ENCODE results near the gene ZNF578.
A peak's percentile ranks its signal among the peaks of the same experiment; 100 is the strongest.
"Not testable (repeated sequence)": the region's sequence is repeated elsewhere in the genome, so short reads cannot be mapped to it uniquely, and the experiment has no call there.

Gene ZNF578

DNA sequence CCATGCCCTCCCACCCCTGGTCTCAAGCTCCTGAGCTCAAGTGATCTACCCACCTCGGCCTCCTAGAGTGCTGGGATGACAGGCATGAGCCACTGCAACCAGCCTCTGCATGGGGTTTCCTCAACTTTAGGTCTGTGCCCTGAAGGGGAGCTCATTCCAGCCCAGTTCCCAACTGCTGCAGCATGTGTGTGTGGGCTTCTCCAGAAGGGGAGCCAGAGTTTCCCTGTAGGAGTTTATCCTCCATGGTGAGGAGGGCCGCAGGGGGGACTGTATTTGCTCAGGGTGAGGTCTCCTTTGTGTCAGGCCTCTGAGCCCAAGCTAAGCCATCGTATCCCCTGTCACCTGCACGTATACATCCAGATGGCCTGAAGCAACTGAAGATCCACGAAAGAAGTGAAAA, 62.8 kb downstream of the ZNF578 start:
- Histone ChIP-seq H3K79me2 (ENCODE audit: insufficient read depth, low read length) (no peaks in the 10 kb centered on the region), H3K4me3 (ENCODE audit: low read length, poor library complexity, severe bottlenecking) (no peak overlapping the region), H4K20me1 (ENCODE audit: insufficient read depth, low read length, poor library complexity, severe bottlenecking) (no peaks in the 10 kb centered on the region), H3K27me3 (ENCODE audit: insufficient read depth, low read length, poor library complexity, severe bottlenecking) (no peaks in the 10 kb centered on the region), H3K36me3 (ENCODE audit: insufficient read depth, low read length) (no peaks in the 10 kb centered on the region), H3K9ac (ENCODE audit: low read depth, low read length, poor library complexity, severe bottlenecking) (no peak overlapping the region), H3F3A (ENCODE audit: low read depth) (no peaks in the 10 kb centered on the region), H3K9me3 (ENCODE audit: insufficient read depth, low read depth, low read length) (no peaks in the 10 kb centered on the region), H3K4me1 (ENCODE audit: insufficient read depth, low read length, poor library complexity, severe bottlenecking) (no peaks in the 10 kb centered on the region), H3K9me2 (replicated peaks; ENCODE audit: low read depth, low read length) (no peaks in the 10 kb centered on the region), H3K4me2 (ENCODE audit: low read depth, low read length, poor library complexity, severe bottlenecking) (no peak overlapping the region), H2AFZ (ENCODE audit: low read length) (no peak overlapping the region)
- no peak for TF ChIP-seq EZH2phosphoT487 (IDR thresholded peaks at IDR 0.05; ENCODE audit: borderline replicate concordance)
- TF ChIP-seq, protein P1, sequence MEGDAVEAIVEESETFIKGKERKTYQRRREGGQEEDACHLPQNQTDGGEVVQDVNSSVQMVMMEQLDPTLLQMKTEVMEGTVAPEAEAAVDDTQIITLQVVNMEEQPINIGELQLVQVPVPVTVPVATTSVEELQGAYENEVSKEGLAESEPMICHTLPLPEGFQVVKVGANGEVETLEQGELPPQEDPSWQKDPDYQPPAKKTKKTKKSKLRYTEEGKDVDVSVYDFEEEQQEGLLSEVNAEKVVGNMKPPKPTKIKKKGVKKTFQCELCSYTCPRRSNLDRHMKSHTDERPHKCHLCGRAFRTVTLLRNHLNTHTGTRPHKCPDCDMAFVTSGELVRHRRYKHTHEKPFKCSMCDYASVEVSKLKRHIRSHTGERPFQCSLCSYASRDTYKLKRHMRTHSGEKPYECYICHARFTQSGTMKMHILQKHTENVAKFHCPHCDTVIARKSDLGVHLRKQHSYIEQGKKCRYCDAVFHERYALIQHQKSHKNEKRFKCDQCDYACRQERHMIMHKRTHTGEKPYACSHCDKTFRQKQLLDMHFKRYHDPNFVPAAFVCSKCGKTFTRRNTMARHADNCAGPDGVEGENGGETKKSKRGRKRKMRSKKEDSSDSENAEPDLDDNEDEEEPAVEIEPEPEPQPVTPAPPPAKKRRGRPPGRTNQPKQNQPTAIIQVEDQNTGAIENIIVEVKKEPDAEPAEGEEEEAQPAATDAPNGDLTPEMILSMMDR (conservative IDR thresholded peaks at IDR 0.05; ENCODE audit: low read length) = no peak

DNA sequence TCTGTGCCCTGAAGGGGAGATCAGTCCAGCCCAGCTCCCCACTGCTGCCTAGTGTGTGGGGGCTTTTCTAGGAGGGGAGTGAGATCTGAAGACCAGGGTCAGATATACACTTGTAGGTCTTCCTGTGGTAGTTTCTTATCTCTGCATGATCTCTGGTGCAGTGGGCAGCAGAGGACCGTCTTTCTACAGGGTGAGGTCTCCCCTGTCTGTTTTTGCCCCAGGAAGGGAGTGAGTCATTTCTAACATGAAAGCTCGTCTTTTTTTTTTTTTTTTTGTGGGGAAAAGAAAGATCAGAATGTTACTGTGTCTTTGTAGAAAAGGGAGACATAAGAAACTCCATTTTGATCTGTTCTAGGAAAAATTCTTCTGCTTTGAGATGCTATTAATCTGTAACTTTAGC, 65.3 kb downstream of the ZNF578 start:
- no peak overlapping the region for H3K4me3 ChIP-seq (ENCODE audit: low read length, poor library complexity, severe bottlenecking)
- peak overlapping the region; percentile 13 for H3K4me2 ChIP-seq (ENCODE audit: low read depth, low read length, poor library complexity, severe bottlenecking)
- H2AFZ ChIP-seq (ENCODE audit: low read length) = peak overlapping the region; percentile 3; the same call in 1 of the 2 replicates
- no peaks in the 10 kb centered on the region for H3K9me3 ChIP-seq (ENCODE audit: insufficient read depth, low read depth, low read length)
- no peaks in the 10 kb centered on the region for H3K79me2 ChIP-seq (ENCODE audit: insufficient read depth, low read length)
- H3K27me3 ChIP-seq (ENCODE audit: insufficient read depth, low read length, poor library complexity, severe bottlenecking) = no peaks in the 10 kb centered on the region
- H3F3A ChIP-seq (ENCODE audit: low read depth) = no peaks in the 10 kb centered on the region
- H4K20me1 ChIP-seq (ENCODE audit: insufficient read depth, low read length, poor library complexity, severe bottlenecking) = no peaks in the 10 kb centered on the region
- H3K9ac ChIP-seq (ENCODE audit: low read depth, low read length, poor library complexity, severe bottlenecking) = no peak overlapping the region
- no peaks in the 10 kb centered on the region for H3K36me3 ChIP-seq (ENCODE audit: insufficient read depth, low read length)
- H3K4me1 ChIP-seq (ENCODE audit: insufficient read depth, low read length, poor library complexity, severe bottlenecking) = no peaks in the 10 kb centered on the region
- no peaks in the 10 kb centered on the region for H3K9me2 ChIP-seq (replicated peaks; ENCODE audit: low read depth, low read length)
- no peak for TF ChIP-seq EZH2phosphoT487 (IDR thresholded peaks at IDR 0.05; ENCODE audit: borderline replicate concordance)
- TF ChIP-seq, protein P1 (conservative IDR thresholded peaks at IDR 0.05; ENCODE audit: low read length) = no peak

DNA sequence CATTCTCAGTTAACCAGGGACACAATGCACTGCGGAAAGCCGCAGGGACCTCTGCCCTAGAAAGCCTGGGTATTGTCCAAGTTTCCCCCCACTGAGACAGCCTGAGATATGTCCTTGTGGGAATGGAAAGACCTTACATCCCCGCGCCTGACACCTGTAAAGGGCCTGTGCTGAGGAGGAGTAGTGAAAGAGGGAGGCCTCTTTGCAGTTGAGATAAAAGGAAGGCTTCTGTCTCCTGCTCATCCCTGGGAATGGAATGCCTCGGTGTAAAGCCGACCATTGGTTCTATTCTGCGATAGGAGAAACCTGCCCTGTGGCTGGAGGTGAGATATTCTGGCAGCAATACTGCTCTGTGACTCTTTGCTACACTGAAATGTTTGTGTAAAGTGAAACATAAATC, 65.8 kb downstream of the ZNF578 start:
- H3K79me2 ChIP-seq (ENCODE audit: insufficient read depth, low read length); H3K4me2 ChIP-seq (ENCODE audit: low read depth, low read length, poor library complexity, severe bottlenecking); H4K20me1 ChIP-seq (ENCODE audit: insufficient read depth, low read length, poor library complexity, severe bottlenecking); H3F3A ChIP-seq (ENCODE audit: low read depth); H3K36me3 ChIP-seq (ENCODE audit: insufficient read depth, low read length); H3K9me3 ChIP-seq (ENCODE audit: insufficient read depth, low read depth, low read length); H3K4me1 ChIP-seq (ENCODE audit: insufficient read depth, low read length, poor library complexity, severe bottlenecking); H3K9ac ChIP-seq (ENCODE audit: low read depth, low read length, poor library complexity, severe bottlenecking); H2AFZ ChIP-seq (ENCODE audit: low read length); H3K9me2 ChIP-seq (replicated peaks; ENCODE audit: low read depth, low read length); H3K27me3 ChIP-seq (ENCODE audit: insufficient read depth, low read length, poor library complexity, severe bottlenecking); H3K4me3 ChIP-seq (ENCODE audit: low read length, poor library complexity, severe bottlenecking): not testable (repeated sequence)

DNA sequence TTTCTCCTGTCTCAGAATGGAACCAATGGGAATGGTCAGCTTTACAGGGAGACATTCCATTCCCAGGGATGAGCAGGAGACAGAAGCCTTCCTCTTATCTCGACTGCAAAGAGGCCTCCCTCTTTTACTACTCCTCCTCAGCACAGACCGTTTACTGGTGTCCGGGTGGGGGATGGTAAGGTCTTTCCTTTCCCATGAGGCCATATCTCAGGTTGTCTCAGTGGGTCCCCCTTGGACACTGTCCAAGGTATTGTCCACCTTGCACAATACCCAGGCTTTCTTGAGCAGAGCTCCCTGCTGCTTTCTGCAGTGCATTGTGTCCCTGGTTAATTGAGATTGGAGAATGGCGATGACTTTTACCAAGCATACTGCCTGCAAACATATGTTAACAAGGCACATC, 66.7 kb downstream of the ZNF578 start:
- H3F3A ChIP-seq (ENCODE audit: low read depth) = no peaks in the 10 kb centered on the region
- H3K79me2 ChIP-seq (ENCODE audit: insufficient read depth, low read length) = no peaks in the 10 kb centered on the region
- H3K9me2 ChIP-seq (replicated peaks; ENCODE audit: low read depth, low read length) = no peaks in the 10 kb centered on the region
- no peak overlapping the region for H2AFZ ChIP-seq (ENCODE audit: low read length)
- no peaks in the 10 kb centered on the region for H3K9me3 ChIP-seq (ENCODE audit: insufficient read depth, low read depth, low read length)
- no peak overlapping the region for H3K4me2 ChIP-seq (ENCODE audit: low read depth, low read length, poor library complexity, severe bottlenecking)
- H3K36me3 ChIP-seq (ENCODE audit: insufficient read depth, low read length) = no peaks in the 10 kb centered on the region
- no peak overlapping the region for H3K9ac ChIP-seq (ENCODE audit: low read depth, low read length, poor library complexity, severe bottlenecking)
- no peak overlapping the region for H3K4me3 ChIP-seq (ENCODE audit: low read length, poor library complexity, severe bottlenecking)
- TF ChIP-seq EZH2phosphoT487 (IDR thresholded peaks at IDR 0.05; ENCODE audit: borderline replicate concordance) = no peak
- TF ChIP-seq, protein P1 (conservative IDR thresholded peaks at IDR 0.05; ENCODE audit: low read length) = no peak
- H3K4me1 ChIP-seq (ENCODE audit: insufficient read depth, low read length, poor library complexity, severe bottlenecking) = no peaks in the 10 kb centered on the region
- no peaks in the 10 kb centered on the region for H4K20me1 ChIP-seq (ENCODE audit: insufficient read depth, low read length, poor library complexity, severe bottlenecking)
- no peaks in the 10 kb centered on the region for H3K27me3 ChIP-seq (ENCODE audit: insufficient read depth, low read length, poor library complexity, severe bottlenecking)

Data from Loucy (cell line).